ENCODE measurements around the gene IL34. TPM values are rescaled to one million over a fixed set of nuclear protein-coding genes. Genes with fewer than 3 reads are reported as not detected.
A peak's percentile ranks its signal among the peaks of the same experiment; 100 is the strongest.

IL34 gene
- polyA plus RNA-seq, 1 experiment: 3.0 TPM

DNA sequence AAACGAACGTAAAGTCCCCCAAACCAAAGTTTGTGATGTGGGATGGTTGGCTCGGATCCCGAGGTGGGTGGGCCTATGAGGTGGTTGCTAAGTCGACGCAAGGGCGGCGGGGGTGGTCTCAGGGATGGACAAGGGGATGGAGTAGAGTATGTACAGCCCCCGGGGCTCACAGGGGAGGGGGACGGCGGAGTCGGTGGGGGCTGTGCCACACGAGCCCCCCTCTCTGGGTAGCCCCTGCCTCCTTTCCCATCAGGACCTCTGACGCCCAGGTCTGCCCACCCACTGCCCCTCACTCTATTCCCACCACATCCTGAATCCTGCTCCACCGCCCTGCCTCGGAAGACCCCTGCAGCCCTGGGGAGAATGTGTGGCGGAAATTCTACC lies 15.2 kb downstream of the IL34 start:
- Histone ChIP-seq H3K4me3 (ENCODE audit: low read depth, low read length) (no peak overlapping the region), H3K9me3 (ENCODE audit: control insufficient read depth, insufficient read depth, low read length) (no peaks in the 10 kb centered on the region; the same call in 1 of the 2 replicates), H3K27ac (ENCODE audit: low read depth, low read length) (no peak overlapping the region), H3K27me3 (ENCODE audit: control insufficient read depth, insufficient read depth, low read length) (no peaks in the 10 kb centered on the region)
- DNase-seq (ENCODE audit: low read depth, low spot score): no peak
- TF ChIP-seq, protein P1, sequence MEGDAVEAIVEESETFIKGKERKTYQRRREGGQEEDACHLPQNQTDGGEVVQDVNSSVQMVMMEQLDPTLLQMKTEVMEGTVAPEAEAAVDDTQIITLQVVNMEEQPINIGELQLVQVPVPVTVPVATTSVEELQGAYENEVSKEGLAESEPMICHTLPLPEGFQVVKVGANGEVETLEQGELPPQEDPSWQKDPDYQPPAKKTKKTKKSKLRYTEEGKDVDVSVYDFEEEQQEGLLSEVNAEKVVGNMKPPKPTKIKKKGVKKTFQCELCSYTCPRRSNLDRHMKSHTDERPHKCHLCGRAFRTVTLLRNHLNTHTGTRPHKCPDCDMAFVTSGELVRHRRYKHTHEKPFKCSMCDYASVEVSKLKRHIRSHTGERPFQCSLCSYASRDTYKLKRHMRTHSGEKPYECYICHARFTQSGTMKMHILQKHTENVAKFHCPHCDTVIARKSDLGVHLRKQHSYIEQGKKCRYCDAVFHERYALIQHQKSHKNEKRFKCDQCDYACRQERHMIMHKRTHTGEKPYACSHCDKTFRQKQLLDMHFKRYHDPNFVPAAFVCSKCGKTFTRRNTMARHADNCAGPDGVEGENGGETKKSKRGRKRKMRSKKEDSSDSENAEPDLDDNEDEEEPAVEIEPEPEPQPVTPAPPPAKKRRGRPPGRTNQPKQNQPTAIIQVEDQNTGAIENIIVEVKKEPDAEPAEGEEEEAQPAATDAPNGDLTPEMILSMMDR (IDR thresholded peaks at IDR 0.05; ENCODE audit: low read depth, low read length): no peak
- CTCF ChIA-PET: interaction anchor here (0.5 to 2.2 kb wide), 3 partner anchors 8 to 109 kb away, joined by 5 to 13 read pairs (median 7); no protein-coding TSS in a partner anchor
- POLR2A ChIA-PET: no interaction called here

DNA sequence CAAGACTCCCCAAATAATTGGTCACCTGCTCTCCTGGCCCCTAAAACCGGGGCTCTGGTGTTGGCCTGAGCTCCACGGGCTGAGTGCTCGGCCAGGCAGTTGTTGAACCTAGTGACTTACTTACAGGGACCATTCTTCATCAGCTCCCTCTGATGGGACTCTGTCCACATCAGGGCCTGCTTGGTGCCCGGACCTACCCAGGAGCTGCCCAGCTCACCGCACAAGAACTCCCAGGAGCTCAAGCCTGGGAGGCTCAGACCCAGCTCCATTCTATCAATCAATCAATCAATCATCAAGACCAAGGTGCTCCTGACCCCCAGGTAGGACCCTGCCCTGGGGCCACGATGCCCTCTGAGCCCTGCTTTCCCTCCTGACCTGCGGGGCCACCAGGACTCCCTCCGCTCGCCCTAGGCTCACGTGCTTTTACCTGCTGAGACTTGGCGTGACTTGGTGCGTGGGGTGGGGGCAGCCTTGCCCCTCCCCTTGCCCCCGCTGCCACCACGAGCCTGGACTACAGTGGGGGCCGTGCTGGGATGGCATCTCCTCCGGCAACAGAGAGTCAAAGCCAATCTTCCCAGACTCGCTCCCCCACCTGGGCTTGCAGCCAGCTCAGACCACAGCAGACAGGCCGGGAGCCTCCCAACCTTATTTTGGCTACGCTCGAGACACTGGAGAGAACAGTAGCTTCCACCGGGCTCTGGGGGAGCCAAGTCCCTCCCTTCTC lies 15.7 kb downstream of the IL34 start:
- DNase-seq (ENCODE audit: low read depth, low spot score): no peak
- H3K9me3 ChIP-seq (ENCODE audit: control insufficient read depth, insufficient read depth, low read length): no peaks in the 10 kb centered on the region; the same call in 1 of the 2 replicates
- TF ChIP-seq, protein P1 (IDR thresholded peaks at IDR 0.05; ENCODE audit: low read depth, low read length): no peak
- ChIA-PET POLR2A (interaction anchor here (0.6 to 1.0 kb wide), 3 partner anchors 14 to 109 kb away, joined by 3 to 6 read pairs (median 5); no protein-coding TSS in a partner anchor), CTCF (interaction anchor here (0.5 to 2.2 kb wide), 3 partner anchors 8 to 109 kb away, joined by 5 to 13 read pairs (median 7); no protein-coding TSS in a partner anchor)
- peak overlapping the region; percentile 11 for H3K27ac ChIP-seq (ENCODE audit: low read depth, low read length)
- H3K4me3 ChIP-seq (ENCODE audit: low read depth, low read length): no peak overlapping the region
- no peaks in the 10 kb centered on the region for H3K27me3 ChIP-seq (ENCODE audit: control insufficient read depth, insufficient read depth, low read length)

DNA sequence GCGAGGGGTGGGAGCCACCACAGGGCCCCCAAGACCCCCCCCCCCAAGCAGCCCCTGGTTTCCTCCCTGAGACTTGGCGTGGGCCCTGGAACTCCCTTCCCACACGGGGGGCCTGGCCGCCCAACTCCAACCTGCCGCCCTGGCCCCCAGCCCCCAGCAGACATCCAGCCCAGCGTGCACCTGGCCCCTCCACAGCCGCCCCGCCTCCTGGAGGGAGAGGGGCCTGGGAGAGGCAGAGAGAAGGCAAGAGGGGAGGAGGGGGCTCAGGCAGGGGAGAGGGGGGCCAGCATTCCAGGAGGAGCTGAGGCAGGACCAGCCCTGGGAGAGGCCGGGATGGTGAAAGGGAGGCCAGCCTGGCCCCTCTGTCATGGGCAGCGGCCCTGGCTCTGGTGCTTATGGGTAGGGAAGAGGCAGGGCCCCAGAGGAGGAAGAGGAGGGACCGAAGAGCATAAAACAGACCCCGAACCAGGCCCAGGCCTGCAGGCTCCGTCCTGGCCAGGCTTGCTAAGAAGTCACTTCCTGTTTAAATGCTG lies 16.7 kb downstream of the IL34 start:
- POLR2A ChIA-PET: interaction anchor here (0.6 to 1.0 kb wide), 3 partner anchors 14 to 108 kb away, joined by 3 to 6 read pairs (median 5); no protein-coding TSS in a partner anchor
- TF ChIP-seq, protein P1 (IDR thresholded peaks at IDR 0.05; ENCODE audit: low read depth, low read length): no peak
- H3K4me3 ChIP-seq (ENCODE audit: low read depth, low read length): no peak overlapping the region
- CTCF ChIA-PET: interaction anchor here (2.2 kb wide), 1 partner anchor 108 kb away, joined by 13 read pairs; no protein-coding TSS in a partner anchor
- no peaks in the 10 kb centered on the region for H3K27me3 ChIP-seq (ENCODE audit: control insufficient read depth, insufficient read depth, low read length)
- H3K27ac ChIP-seq (ENCODE audit: low read depth, low read length): no peak overlapping the region
- DNase-seq (ENCODE audit: low read depth, low spot score): no peak
- no peaks in the 10 kb centered on the region; the same call in 1 of the 2 replicates for H3K9me3 ChIP-seq (ENCODE audit: control insufficient read depth, insufficient read depth, low read length)

DNA sequence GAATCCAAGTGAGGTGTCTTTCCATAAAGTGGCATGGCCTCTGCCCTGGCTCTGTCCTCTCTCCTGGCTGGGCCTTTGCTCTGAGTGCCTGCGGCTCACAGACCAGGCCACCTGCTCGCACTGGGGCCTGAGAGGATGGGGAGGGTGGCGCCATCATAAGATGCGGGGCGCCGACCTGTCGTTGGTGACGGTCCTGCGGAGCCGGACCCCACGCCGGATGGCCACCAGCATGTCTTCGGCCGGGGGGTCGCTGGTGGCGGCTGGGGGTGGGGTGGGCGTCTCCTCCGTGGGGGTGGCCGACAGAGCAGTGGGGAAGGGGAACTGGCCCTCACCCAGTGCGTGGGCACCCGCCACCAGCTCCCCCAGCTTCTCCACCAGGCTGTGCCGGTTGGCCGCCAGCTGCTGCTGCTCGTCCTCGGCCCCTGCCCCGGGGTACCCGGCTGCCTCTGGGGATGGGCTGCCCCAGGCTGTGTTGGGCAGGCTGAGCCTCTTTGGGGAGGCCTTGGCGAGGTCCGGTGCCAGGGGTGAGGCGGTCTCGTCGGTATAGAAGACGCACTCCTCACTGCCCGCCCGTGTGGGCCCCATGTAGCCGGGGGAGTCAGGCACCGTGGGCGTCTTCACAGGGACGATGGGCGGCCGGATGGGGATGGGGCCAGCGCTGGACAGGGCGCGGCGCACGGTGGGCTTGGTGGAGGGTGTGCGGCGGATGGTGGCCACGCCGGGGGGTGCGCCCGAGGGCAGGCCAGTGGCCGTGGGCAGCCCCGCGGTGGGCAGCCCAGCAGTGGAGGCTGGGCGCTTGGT lies 17.4 kb downstream of the IL34 start:
- DNase-seq (ENCODE audit: low read depth, low spot score): no peak
- Histone ChIP-seq H3K4me3 (ENCODE audit: low read depth, low read length) (no peak overlapping the region), H3K9me3 (ENCODE audit: control insufficient read depth, insufficient read depth, low read length) (no peaks in the 10 kb centered on the region; the same call in 1 of the 2 replicates), H3K27me3 (ENCODE audit: control insufficient read depth, insufficient read depth, low read length) (no peaks in the 10 kb centered on the region), H3K27ac (ENCODE audit: low read depth, low read length) (no peak overlapping the region)
- TF ChIP-seq, protein P1 (IDR thresholded peaks at IDR 0.05; ENCODE audit: low read depth, low read length): no peak
- ChIA-PET POLR2A (no interaction called here), CTCF (interaction anchor here (2.2 kb wide), 1 partner anchor 107 kb away, joined by 13 read pairs; no protein-coding TSS in a partner anchor)
